GM19035 (cell line): Measurements from ENCODE around the gene MLYCD.
"Not testable (repeated sequence)": the region's sequence is repeated elsewhere in the genome, so short reads cannot be mapped to it uniquely, and the experiment has no call there.

Source experiments
- ATAC-seq: cut with Tn5 transposase; IDR thresholded peaks from one replicate; pipeline ENCODE4 v1.9.1; 2021; ENCODE audit not compliant: unreplicated experiment

Gene MLYCD

DNA sequence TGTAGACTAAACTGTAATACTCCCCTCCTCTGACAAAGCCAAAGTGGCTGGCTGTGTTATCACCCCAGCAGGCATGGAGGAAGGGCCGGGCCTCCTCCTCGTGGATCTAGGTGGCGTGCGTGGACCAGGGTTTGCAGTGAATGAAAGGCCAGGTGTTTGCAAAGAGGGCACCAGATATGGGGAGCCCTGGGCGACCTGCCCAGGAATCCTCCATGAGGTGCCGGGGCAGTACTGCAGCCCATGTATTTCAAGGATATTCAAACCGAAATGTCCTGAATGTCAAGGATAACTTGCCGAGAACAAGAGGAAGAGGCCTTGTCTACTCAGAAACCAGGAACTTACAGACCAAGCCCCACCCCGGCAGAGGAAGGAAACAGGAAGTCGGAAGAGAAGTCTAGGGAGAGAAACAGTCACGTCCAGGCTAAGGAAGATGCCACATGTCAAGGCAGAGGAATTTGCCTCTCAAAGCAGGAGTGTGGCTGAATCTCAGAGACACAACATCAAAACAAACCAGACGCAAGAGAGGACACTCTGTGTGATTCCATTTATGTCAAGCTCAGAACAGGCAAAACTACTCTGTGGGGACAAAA, 40.4 kb downstream of the MLYCD start:
- no peak for ATAC-seq

GRCh38 chr16:83940119-83940518, 41.2 kb downstream of the MLYCD start:
- ATAC-seq = no peak

DNA sequence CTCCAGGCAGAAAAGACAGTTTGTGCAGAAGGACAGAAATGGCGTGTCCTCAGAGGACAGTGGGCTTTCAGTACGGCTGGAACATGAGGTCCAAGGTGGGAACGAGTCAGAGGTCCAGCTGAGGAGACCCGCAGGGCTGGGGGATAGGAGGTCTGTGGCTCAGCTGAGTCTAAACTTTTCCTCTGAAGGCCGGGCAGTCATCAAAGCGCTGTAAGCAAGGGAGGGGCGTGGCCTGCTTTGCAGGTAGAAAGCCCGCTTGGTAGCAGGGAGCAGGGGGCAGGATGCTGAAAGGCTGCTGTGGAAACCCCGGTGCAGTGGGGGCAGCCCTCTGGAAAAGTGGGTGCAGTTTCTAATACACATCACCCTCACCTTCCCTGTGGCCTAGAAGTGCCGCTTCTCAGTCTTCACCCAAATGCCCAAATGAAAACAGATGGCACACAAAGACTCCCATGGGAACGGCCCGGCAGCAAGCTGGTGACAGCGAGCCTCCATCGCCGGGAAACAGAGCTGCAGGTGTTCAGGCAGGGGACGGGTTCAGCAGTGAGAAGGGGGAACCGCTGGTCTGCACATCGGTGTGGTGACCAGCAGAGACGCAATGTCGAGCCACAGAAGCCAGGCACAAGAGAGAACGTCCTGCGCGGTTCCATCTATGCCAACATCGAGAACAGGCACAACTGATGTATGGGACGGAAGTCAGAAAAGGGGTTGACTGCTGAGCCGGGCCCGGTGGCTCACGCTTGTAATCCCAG, 41.9 kb downstream of the MLYCD start:
- ATAC-seq = no peak

DNA sequence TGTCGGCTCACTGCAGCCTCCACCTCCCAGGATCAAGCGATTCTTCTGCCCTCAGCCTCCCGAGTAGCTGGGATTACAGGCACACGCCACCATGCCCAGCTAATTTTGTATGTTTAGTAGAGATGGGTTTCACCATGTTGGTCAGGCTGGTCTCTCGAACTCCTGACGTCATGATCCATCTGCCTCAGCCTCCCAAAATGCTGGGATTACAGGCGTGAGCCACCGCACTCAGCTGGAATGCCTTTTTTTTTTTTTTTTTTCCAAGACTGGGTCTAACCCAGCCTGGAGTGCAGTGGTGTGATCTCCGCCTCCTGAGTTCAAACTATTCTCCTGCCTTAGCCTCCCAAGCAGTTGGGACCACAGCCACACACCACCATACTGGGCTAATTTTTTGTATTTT, 42.6 kb downstream of the MLYCD start:
- ATAC-seq = not testable (repeated sequence)

DNA sequence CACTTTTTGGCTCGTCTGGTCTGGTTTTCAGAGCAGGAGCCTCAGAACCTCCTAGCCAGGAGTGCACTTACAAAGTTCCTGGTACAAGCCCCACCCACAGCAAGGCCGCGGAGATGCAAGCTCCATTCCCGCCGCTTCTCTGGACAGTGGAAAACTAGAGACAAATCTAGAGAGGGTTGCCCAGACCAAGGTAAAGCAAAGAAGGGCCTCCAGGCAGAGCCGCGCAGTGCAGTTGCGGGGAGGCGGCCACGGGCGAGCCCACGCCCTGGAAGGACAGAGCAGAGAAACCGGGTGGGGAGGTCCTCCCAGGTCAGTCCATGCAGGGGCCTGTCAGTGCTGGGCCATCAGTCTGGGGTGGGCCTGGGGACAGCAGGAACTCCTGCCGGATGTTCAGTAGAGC, 43.2 kb downstream of the MLYCD start:
- ATAC-seq = no peak

DNA sequence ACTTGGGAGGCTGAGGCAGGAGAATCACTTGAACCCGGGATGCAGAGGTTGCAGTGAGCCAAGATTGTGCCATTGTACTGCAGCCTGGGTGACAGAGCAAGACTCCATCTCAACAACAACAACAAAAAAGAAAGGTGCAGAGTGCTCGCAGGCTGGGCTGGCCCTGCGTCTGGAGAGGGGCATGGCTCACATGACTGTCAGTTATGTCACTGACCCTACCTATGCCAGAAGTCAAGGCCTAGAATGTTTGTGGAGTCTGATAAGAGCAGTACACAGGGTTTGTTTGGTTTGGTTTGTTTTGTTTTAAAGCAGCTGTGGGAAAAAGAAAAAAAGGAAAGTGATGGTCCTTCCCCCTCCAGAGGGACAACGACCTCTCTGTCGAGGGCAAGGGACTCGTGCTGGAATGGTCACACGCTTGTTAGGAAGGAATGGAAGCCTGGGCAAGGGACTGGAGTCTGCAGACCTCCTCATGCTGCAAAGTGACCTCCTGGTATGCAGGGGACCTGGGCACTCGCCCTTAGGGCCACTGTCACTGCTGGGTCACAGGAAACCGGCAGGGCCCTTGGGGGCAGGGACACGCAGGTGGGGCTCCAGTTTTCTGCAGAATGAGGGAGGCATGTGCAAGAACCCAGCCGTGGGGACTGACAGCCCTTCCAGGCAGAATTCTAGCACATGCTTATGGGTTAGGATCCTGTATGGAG, 44.0 kb downstream of the MLYCD start:
- no peak for ATAC-seq

GRCh38 chr16:83943516-83944050, 44.7 kb downstream of the MLYCD start:
- no peak for ATAC-seq

- no peak for ATAC-seq
Observed at GRCh38 chr16:83945587-83945986, 46.7 kb downstream of the MLYCD start.

DNA sequence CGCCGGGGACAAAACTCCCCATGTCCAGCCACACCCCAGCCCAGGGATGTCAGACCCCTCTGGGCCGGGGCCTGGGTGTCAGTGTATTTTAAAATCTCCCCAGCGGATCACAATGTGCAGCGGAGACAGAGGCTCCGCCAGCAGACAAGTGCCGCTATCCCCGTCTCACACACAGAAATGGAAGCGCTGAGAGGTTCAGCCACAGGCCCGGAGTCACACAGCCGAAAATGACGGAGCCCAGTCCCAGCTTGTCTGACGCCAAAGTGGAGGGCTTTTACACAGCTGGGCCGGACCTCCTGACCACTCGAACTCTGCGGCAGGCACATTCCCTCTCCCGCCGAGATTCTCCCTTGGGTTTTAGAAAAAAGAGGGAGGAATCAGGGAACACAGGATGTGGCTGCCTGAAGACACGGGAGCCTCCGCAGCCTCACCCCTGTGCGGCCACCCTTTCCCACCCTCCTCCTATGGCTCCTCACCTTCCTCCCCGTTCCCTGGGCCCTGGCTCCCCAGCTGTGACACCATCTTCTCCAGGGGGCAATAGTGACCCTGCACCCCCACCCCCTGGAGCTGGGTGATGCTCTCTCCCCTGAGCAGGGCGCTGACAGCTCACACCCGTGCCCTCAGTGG, 47.4 kb downstream of the MLYCD start:
- no peak for ATAC-seq

GRCh38 chr16:83946781-83947566, 48.1 kb downstream of the MLYCD start:
- ATAC-seq = no peak

DNA sequence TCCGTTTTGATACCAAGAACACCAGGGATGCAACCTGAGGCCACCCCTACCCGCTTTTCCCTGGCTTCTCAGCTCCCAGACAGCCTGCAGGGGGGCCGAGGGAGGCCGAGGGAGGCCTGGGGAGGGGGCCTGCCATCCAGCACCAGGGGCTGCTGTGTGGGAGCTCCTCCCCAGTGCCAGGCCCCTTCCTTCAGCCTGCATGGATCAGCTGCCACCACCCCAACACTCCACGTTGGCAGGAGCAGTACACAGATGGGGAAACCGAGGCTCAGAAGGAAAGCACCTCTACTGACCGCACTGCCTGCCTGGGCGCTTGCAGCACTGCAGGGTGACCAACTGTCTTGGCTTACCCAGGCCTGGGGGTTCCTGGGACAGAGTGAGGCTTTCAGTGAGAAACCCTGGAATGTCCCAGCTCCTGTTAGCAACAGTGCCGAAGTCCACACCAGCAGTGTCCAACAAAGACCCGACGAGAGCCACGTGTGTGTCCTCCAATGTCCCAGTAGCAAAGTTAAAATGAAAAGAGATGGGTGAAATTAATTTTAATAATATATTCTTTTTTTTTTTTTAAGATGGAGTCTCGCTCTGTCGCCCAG, 48.8 kb downstream of the MLYCD start:
- no peak for ATAC-seq

DNA sequence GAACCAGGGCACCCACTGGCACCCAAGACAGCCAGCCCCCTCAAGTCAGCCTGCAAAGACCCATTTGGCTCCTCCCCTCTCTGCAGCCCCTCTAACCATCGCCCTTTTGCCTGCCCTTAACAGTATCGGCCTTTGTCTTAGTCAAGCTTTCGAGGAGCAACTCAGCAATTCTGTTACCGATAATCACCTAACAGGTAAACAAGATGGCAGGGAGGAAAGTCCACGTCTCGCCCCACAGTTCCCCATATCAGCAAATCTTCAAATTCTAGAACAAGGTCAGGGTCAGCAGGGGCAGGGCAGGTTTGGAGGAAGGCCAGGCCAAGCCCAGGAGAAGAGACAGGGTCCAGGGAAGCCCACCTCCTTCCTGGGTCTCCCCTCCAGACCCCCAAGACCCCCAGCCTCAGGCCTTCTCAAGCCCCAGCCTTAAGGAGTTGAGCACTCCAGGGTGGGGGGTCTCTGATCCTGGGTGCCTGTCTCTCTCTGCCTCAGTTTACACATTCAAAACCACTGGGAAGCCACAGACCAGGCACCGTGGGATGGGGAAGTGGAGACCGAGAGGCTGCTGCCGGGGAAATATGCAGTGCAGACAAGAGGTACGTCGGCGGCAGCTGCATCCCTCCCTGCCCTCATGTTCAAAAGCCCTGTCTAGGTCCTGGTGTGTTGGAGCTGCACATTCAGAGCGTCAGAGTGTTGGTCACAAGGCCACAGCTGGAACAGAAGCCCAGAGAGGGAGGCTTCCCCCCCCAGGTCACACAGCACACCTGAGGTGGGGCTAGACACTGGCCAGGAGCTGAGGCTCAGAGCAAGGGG, 50.2 kb downstream of the MLYCD start:
- no peak for ATAC-seq

- no peak for ATAC-seq
Observed at GRCh38 chr16:83949724-83950001, 50.7 kb downstream of the MLYCD start.

DNA sequence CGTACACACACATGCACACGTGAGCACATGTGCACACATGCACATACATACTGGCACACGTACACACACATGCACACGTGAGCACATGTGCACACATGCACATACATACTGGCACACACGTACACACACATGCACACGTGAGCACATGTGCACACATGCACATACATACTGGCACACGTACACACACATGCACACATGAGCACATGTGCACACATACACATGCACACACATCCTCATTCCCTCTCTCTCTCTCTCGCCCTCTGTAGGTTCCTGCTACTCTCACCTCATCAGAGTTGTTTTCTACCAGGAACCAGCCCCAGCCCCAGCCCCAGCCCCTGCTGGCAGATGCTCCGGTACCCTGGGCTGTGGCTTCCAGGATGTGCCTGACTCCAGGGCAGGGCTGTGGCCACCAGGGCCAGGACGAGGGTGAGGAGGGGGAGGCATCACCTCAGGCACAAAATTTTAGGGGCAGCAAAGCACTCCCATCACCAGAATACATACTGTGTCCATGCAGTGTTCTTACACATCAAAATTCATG, 52.0 kb downstream of the MLYCD start:
- ATAC-seq = not testable (repeated sequence)

DNA sequence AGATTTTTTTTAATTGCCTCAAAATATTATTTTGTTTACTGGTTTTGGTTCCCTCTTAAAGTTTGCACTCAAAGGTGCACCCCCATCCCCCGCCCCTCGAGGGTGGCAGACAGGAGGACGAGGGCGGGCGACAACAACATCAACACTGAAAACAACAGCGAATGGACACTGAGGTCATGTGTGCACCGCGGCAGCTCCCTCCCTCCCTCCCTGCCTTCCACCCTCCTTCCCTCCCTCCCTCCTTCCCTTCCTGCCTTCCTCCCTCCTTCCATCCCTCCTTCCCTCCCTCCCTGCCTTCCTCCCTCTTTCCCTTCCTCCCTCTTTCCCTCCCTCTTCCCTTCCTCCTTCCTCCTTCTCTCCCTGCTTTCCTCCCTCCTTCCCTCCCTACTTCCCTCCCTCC, 52.6 kb downstream of the MLYCD start:
- ATAC-seq = no peak

GRCh38 chr16:83952587-83952939, 53.6 kb downstream of the MLYCD start:
- ATAC-seq = no peak

- ATAC-seq = peak; percentile 70
Observed at GRCh38 chr16:83952940-83953795, 54.3 kb downstream of the MLYCD start, which contains the start of gene OSGIN1. OSGIN1 (plus strand) TSS chr16:83953240; CDS start chr16:83957672, 4,432 bp downstream.

- no peak for ATAC-seq
Observed at GRCh38 chr16:83953796-83954576, 55.1 kb downstream of the MLYCD start.
